Thyroid gland (tissue), 4 donors: Measurements from ENCODE around the gene GNL2. TPM values are rescaled to one million over a fixed set of nuclear protein-coding genes. Genes with fewer than 3 reads are reported as not detected.

Source experiments
- DNase-seq, 2 donors: peaks; one replicate each; pipeline ENCODE4 v3.0.0-alpha.2; 2019
- H3K27ac ChIP-seq, 3 donors: fragments of 200-600 bp; sonication (generic); 1 replicate in 2 of 3; 2 replicates in 1 of 3; pipeline ENCODE4 v1.5.1; 2016 to 2019; ENCODE audit warnings: mild to moderate bottlenecking in 1 of 3, moderate library complexity in 1 of 3
- H3K27me3 ChIP-seq: fragments of 200-600 bp; sonication (generic); one replicate; pipeline ENCODE4 v1.5.1; 2019
- H3K36me3 ChIP-seq, 2 donors: fragments of 200-600 bp; sonication (generic); one replicate each; pipeline ENCODE4 v1.5.1; 2016 to 2019
- H3K4me1 ChIP-seq, 2 donors: fragments of 200-600 bp; sonication (generic); one replicate each; pipeline ENCODE4 v1.5.1; 2017 to 2019
- H3K4me3 ChIP-seq, 3 donors: fragments of 200-600 bp; sonication (generic); replicated peaks in 1 of 3; 1 replicate in 2 of 3; 2 replicates in 1 of 3; pipeline ENCODE4 v1.5.1; 2016; ENCODE audit warnings: mild to moderate bottlenecking in 1 of 3
- H3K9me3 ChIP-seq: fragments of 200-600 bp; sonication (generic); one replicate; pipeline ENCODE4 v1.5.1; 2017
- CTCF ChIP-seq, 6 experiments: fragments of 200-600 bp in 3 of 6; fragments of 450-650 bp in 3 of 6; sonication (generic) in 3 of 6; IDR thresholded peaks; one replicate each; pipeline ENCODE4 v1.5.1; 2016 to 2019; ENCODE audit warnings: antibody characterized with exemption in 6 of 6, mild to moderate bottlenecking in 2 of 6, inconsistent platforms in 1 of 6, moderate library complexity in 1 of 6
- POLR2A ChIP-seq, 2 donors: fragments of 450-650 bp; IDR thresholded peaks; one replicate each; pipeline ENCODE4 v1.6.1; 2017; ENCODE audit warnings: antibody characterized with exemption in 2 of 2, mild to moderate bottlenecking in 2 of 2, moderate library complexity in 1 of 2
- WGBS, 2 donors: methylation state at CpG; one replicate each; pipeline ENCODE4 v1.1.5; 2017; 5-methylcytosine and 5-hydroxymethylcytosine counted together
- intact Hi-C: fragments of 100-400 bp; cut with DNase I; formaldehyde crosslinking; loops from one replicate; pipeline ENCODE4 v1.15.1; 2023
- total RNA-seq, 4 donors: library from RNA; depleted of rRNA; stranded (reverse); fragments of >200 nt; gene quantifications; one replicate each; pipeline ENCODE4 v1.2.3, GENCODE V29; 2016

The GNL2 gene
- total RNA-seq, 4 donors from 2014 or later, result 27.1 to 53.8 (median 33.3) TPM

GRCh38 chr1:37630426-37631028 is 34.8 kb upstream of the GNL2 start:
- Histone ChIP-seq H3K9me3 (no peaks in the 10 kb centered on the region), H3K4me1 (peaks cover 2 to 8% of the 10 kb centered on the region in 2 donors), H3K36me3 (no peaks in the 10 kb centered on the region), H3K27ac (no peak overlapping the region), H3K4me3 (no peak overlapping the region), H3K27me3 (peaks cover 22% of the 10 kb centered on the region)
- intact Hi-C loops, result no loop called here
- TF ChIP-seq CTCF (IDR thresholded peaks at IDR 0.05) (no peak), POLR2A (IDR thresholded peaks at IDR 0.05) (no peak)
- no peak for DNase-seq
- WGBS, 2 donors, result 29 to 57% methylated on average over 7 to 15 of the region's 15 CpGs

GRCh38 chr1:37629726-37630425 is 34.1 kb upstream of the GNL2 start:
- Histone ChIP-seq H3K9me3 (no peaks in the 10 kb centered on the region), H3K27me3 (peaks cover 19% of the 10 kb centered on the region), H3K4me3 (no peak overlapping the region), H3K27ac (no peak overlapping the region), H3K36me3 (no peaks in the 10 kb centered on the region), H3K4me1 (peaks cover 2 to 8% of the 10 kb centered on the region in 2 donors)
- TF ChIP-seq CTCF (IDR thresholded peaks at IDR 0.05) (no peak), POLR2A (IDR thresholded peaks at IDR 0.05) (no peak)
- 53 to 56% methylated on average over 7 of the region's 7 CpGs for WGBS, 2 donors
- intact Hi-C loops, result no loop called here
- no peak for DNase-seq

GRCh38 chr1:37629008-37629407 is 33.3 kb upstream of the GNL2 start:
- Histone ChIP-seq H3K9me3 (no peaks in the 10 kb centered on the region), H3K27me3 (peaks cover 12% of the 10 kb centered on the region), H3K36me3 (no peaks in the 10 kb centered on the region), H3K4me1 (no peaks in the 10 kb centered on the region), H3K27ac (no peak overlapping the region), H3K4me3 (no peak overlapping the region)
- TF ChIP-seq POLR2A (IDR thresholded peaks at IDR 0.05) (no peak), CTCF (IDR thresholded peaks at IDR 0.05) (no peak)
- intact Hi-C loops, result no loop called here
- DNase-seq, result no peak

GRCh38 chr1:37628026-37628556 is 32.4 kb upstream of the GNL2 start:
- intact Hi-C loops, result no loop called here
- WGBS, 2 donors, result 70 to 73% methylated on average over 8 of the region's 8 CpGs
- no peak overlapping the region for H3K27ac ChIP-seq
- no peak overlapping the region for H3K4me3 ChIP-seq
- H3K4me1 ChIP-seq, result no peaks in the 10 kb centered on the region
- no peaks in the 10 kb centered on the region for H3K9me3 ChIP-seq
- H3K27me3 ChIP-seq, result peaks cover 7% of the 10 kb centered on the region
- no peak for DNase-seq
- TF ChIP-seq CTCF (IDR thresholded peaks at IDR 0.05), result no peak
- TF ChIP-seq POLR2A (IDR thresholded peaks at IDR 0.05), result no peak
- no peaks in the 10 kb centered on the region for H3K36me3 ChIP-seq

GRCh38 chr1:37622131-37622530 is 26.4 kb upstream of the GNL2 start:
- intact Hi-C loops, result no loop called here
- 44 to 53% methylated on average over 6 of the region's 6 CpGs for WGBS, 2 donors

More at GRCh38 chr1:37622131-37622530, 26.4 kb upstream of the GNL2 start:
- no peak overlapping the region for H3K27ac ChIP-seq
- no peaks in the 10 kb centered on the region for H3K9me3 ChIP-seq
- no peaks in the 10 kb centered on the region for H3K4me1 ChIP-seq
- DNase-seq, result no peak
- H3K36me3 ChIP-seq, result no peaks in the 10 kb centered on the region
- no peak for TF ChIP-seq CTCF (IDR thresholded peaks at IDR 0.05)
- TF ChIP-seq POLR2A (IDR thresholded peaks at IDR 0.05), result no peak
- no peaks in the 10 kb centered on the region for H3K27me3 ChIP-seq
- no peak overlapping the region for H3K4me3 ChIP-seq
